ENCODE measurements around the gene PTPA.

GRCh38 chr9:129161534-129161837 lies 50.3 kb downstream of the PTPA start:
- no peak for TF ChIP-seq CTCF (conservative IDR thresholded peaks at IDR 0.05; ENCODE audit: low read depth, low read length)
- TF ChIP-seq CEBPB (IDR thresholded peaks at IDR 0.05; ENCODE audit: low read depth, low read length) = no peak
- TF ChIP-seq SMC3 (IDR thresholded peaks at IDR 0.05; ENCODE audit: low read depth, low read length) = no peak
- TF ChIP-seq RAD21 (IDR thresholded peaks at IDR 0.05; ENCODE audit: low read length) = no peak
- no peak for TF ChIP-seq RFX5 (IDR thresholded peaks at IDR 0.05; ENCODE audit: low read depth, low read length)
- TF ChIP-seq POLR2A (IDR thresholded peaks at IDR 0.05; ENCODE audit: low read depth, low read length) = no peak
- no peak for TF ChIP-seq FOS (IDR thresholded peaks at IDR 0.05; ENCODE audit: low read depth, low read length)

All from IMR-90 (cell line).